ENCODE measurements around the gene PPP1R27. TPM values are rescaled to one million over a fixed set of nuclear protein-coding genes. Genes with fewer than 3 reads are reported as not detected.
A peak's percentile ranks its signal among the peaks of the same experiment; 100 is the strongest.

The PPP1R27 gene
- polyA plus RNA-seq, 3 donors, result 0.12 to 0.45 (median 0.17) TPM

GRCh38 chr17:81825841-81826466, 8.9 kb downstream of the PPP1R27 start:
- no peak for DNase-seq (ENCODE audit: extremely low read depth in 1 of 11, low read depth in 9 of 11, low spot score in 4 of 11)

- no peak for DNase-seq (ENCODE audit: extremely low read depth in 1 of 11, low read depth in 9 of 11, low spot score in 4 of 11)
Measured at GRCh38 chr17:81824595-81824994, 10.3 kb downstream of the PPP1R27 start.

GRCh38 chr17:81823820-81824550, 10.9 kb downstream of the PPP1R27 start:
- DNase-seq (ENCODE audit: extremely low read depth in 1 of 11, low read depth in 9 of 11, low spot score in 4 of 11), result no peak

GRCh38 chr17:81822996-81823819, 11.6 kb downstream of the PPP1R27 start:
- DNase-seq (ENCODE audit: extremely low read depth in 1 of 11, low read depth in 9 of 11, low spot score in 4 of 11), result no peak

- DNase-seq (ENCODE audit: extremely low read depth in 1 of 11, low read depth in 9 of 11, low spot score in 4 of 11), result no peak
Measured at GRCh38 chr17:81822312-81822637, 12.6 kb downstream of the PPP1R27 start.

GRCh38 chr17:81821603-81822311, 13.1 kb downstream of the PPP1R27 start:
- no peak for DNase-seq (ENCODE audit: extremely low read depth in 1 of 11, low read depth in 9 of 11, low spot score in 4 of 11)

- DNase-seq (ENCODE audit: extremely low read depth in 1 of 11, low read depth in 9 of 11, low spot score in 4 of 11), result no peak
Measured at GRCh38 chr17:81821147-81821546, 13.7 kb downstream of the PPP1R27 start.

- DNase-seq (ENCODE audit: extremely low read depth in 1 of 11, low read depth in 9 of 11, low spot score in 4 of 11), result no peak
Measured at GRCh38 chr17:81819708-81820107, 15.1 kb downstream of the PPP1R27 start.

- DNase-seq (ENCODE audit: extremely low read depth in 1 of 11, low read depth in 9 of 11, low spot score in 4 of 11), result no peak
Measured at GRCh38 chr17:81817758-81818147, 17.1 kb downstream of the PPP1R27 start.

- DNase-seq (ENCODE audit: extremely low read depth in 1 of 11, low read depth in 9 of 11, low spot score in 4 of 11), result no peak
Measured at GRCh38 chr17:81815646-81815986, 19.2 kb downstream of the PPP1R27 start.

- peak in 6 of 11 donors; percentile 38 to 70 (median 54) for DNase-seq (ENCODE audit: extremely low read depth in 1 of 11, low read depth in 9 of 11, low spot score in 4 of 11)
Measured at GRCh38 chr17:81814748-81815645, 19.9 kb downstream of the PPP1R27 start.

GRCh38 chr17:81813861-81814683, 20.8 kb downstream of the PPP1R27 start:
- DNase-seq (ENCODE audit: extremely low read depth in 1 of 11, low read depth in 9 of 11, low spot score in 4 of 11), result no peak

GRCh38 chr17:81813371-81813684, 21.5 kb downstream of the PPP1R27 start:
- no peak for DNase-seq (ENCODE audit: extremely low read depth in 1 of 11, low read depth in 9 of 11, low spot score in 4 of 11)

GRCh38 chr17:81812571-81813370, 22.1 kb downstream of the PPP1R27 start:
- DNase-seq (ENCODE audit: extremely low read depth in 1 of 11, low read depth in 9 of 11, low spot score in 4 of 11), result no peak

GRCh38 chr17:81811705-81812570, 22.9 kb downstream of the PPP1R27 start:
- no peak for DNase-seq (ENCODE audit: extremely low read depth in 1 of 11, low read depth in 9 of 11, low spot score in 4 of 11)
